Loucy (cell line): ENCODE data around the gene ACAD10.

Source experiments
- CTCF ChIP-seq: fragments of 200-600 bp; sonication (generic); conservative IDR thresholded peaks from 2 replicates; pipeline ENCODE4 v1.5.1; 2014; ENCODE audit warnings: mild to moderate bottlenecking, antibody characterized with exemption, low read length
- EZH2phosphoT487 ChIP-seq: fragments of 200-600 bp; IDR thresholded peaks from 2 replicates; pipeline ENCODE4 v1.6.1; 2018; ENCODE audit warnings: antibody characterized with exemption, mild to moderate bottlenecking, moderate library complexity, borderline replicate concordance

DNA sequence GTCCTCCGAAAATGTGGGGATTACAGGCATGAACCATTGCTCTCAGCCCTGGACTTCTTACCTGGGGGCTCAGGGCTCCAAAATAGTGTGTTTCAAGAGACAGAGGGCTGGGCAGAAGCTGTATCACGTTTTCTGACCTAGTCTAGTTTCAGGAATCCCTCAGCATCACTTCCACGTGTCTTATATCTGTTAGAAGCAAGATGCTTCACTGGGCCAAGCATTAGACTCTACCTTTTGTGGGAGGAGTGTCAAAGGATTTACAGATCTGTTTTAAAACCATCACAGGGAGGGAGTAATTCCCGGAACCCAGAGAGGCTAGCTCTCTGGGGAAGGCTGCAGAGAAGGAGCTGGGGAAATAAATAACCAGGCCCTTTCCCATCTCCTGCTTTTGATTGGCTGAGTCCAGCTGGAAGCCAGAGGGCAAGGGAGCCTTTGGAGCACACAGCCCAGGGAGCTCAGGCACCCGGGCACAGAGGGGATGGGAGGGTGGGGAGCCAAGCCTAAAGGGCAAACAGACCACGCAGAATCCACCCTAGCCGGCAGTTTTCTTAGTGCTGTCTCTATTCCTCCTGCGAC, 47.6 kb downstream of the ACAD10 start:
- no peak for TF ChIP-seq CTCF
- TF ChIP-seq EZH2phosphoT487 = no peak
